Measurements from ENCODE around the gene SAXO1.

The SAXO1 gene

GRCh38 chr9:18990494-18990893 is 42.5 kb downstream of the SAXO1 start:
- Histone ChIP-seq H3K36me3 (ENCODE audit: insufficient read depth, low read length) (no peaks in the 10 kb centered on the region), H3K9ac (ENCODE audit: insufficient read length) (no peak overlapping the region), H3K4me3 (no peak overlapping the region), H3K27ac (no peak overlapping the region), H3K9me3 (ENCODE audit: low read depth, low read length) (no peaks in the 10 kb centered on the region)
- no peak for DNase-seq (ENCODE audit: low read depth, low spot score)
- TF ChIP-seq FOXP2 (optimal IDR thresholded peaks at IDR 0.05; ENCODE audit: control extremely low read depth, extremely low read length, insufficient read depth) (no peak), EZH2 (IDR thresholded peaks at IDR 0.05) (no peak)

- no peak for TF ChIP-seq POLR2AphosphoS5 (IDR thresholded peaks at IDR 0.05; ENCODE audit: borderline replicate concordance, low read depth, low read length)
- TF ChIP-seq EZH2 (IDR thresholded peaks at IDR 0.05): no peak
- TF ChIP-seq FOXP2 (optimal IDR thresholded peaks at IDR 0.05; ENCODE audit: control extremely low read depth, extremely low read length, insufficient read depth): no peak
- no peak for DNase-seq (ENCODE audit: low read depth, low spot score)
- Histone ChIP-seq H3K36me3 (ENCODE audit: insufficient read depth, low read length) (no peaks in the 10 kb centered on the region), H3K9me3 (ENCODE audit: low read depth, low read length) (no peaks in the 10 kb centered on the region), H3K27ac (no peak overlapping the region), H3K4me3 (no peak overlapping the region), H3K9ac (ENCODE audit: insufficient read length) (no peak overlapping the region)
Observed at GRCh38 chr9:18989865-18990264, 43.1 kb downstream of the SAXO1 start.

- Histone ChIP-seq H3K9ac (ENCODE audit: insufficient read length) (no peak overlapping the region), H3K4me3 (no peak overlapping the region), H3K36me3 (ENCODE audit: insufficient read depth, low read length) (no peaks in the 10 kb centered on the region), H3K27ac (no peak overlapping the region), H3K9me3 (ENCODE audit: low read depth, low read length) (peaks cover 4% of the 10 kb centered on the region; the same call in 1 of the 2 replicates)
- no peak for TF ChIP-seq FOXP2 (optimal IDR thresholded peaks at IDR 0.05; ENCODE audit: control extremely low read depth, extremely low read length, insufficient read depth)
- no peak for TF ChIP-seq EZH2 (IDR thresholded peaks at IDR 0.05)
- no peak for TF ChIP-seq POLR2AphosphoS5 (IDR thresholded peaks at IDR 0.05; ENCODE audit: borderline replicate concordance, low read depth, low read length)
- no peak for DNase-seq (ENCODE audit: low read depth, low spot score)
Observed at GRCh38 chr9:18989097-18989496, 43.9 kb downstream of the SAXO1 start.

- TF ChIP-seq FOXP2 (optimal IDR thresholded peaks at IDR 0.05; ENCODE audit: control extremely low read depth, extremely low read length, insufficient read depth) (no peak), EZH2 (IDR thresholded peaks at IDR 0.05) (no peak), POLR2AphosphoS5 (IDR thresholded peaks at IDR 0.05; ENCODE audit: borderline replicate concordance, low read depth, low read length) (no peak)
- Histone ChIP-seq H3K27ac (no peak overlapping the region), H3K9ac (ENCODE audit: insufficient read length) (no peak overlapping the region), H3K4me3 (no peak overlapping the region), H3K36me3 (ENCODE audit: insufficient read depth, low read length) (no peaks in the 10 kb centered on the region), H3K9me3 (ENCODE audit: low read depth, low read length) (peaks cover 7% of the 10 kb centered on the region; the same call in 1 of the 2 replicates)
- no peak for DNase-seq (ENCODE audit: low read depth, low spot score)
Observed at GRCh38 chr9:18988003-18988402, 45.0 kb downstream of the SAXO1 start.

GRCh38 chr9:18985996-18986395 is 47.0 kb downstream of the SAXO1 start:
- no peak overlapping the region for H3K9ac ChIP-seq (ENCODE audit: insufficient read length)
- no peak overlapping the region for H3K4me3 ChIP-seq
- 0 out of 2 replicates have a peak overlapping the region, but pooled peaks have one; percentile 37 for H3K27ac ChIP-seq
- TF ChIP-seq EZH2 (IDR thresholded peaks at IDR 0.05) (no peak), FOXP2 (optimal IDR thresholded peaks at IDR 0.05; ENCODE audit: control extremely low read depth, extremely low read length, insufficient read depth) (no peak), POLR2AphosphoS5 (IDR thresholded peaks at IDR 0.05; ENCODE audit: borderline replicate concordance, low read depth, low read length) (no peak)
- no peak for DNase-seq (ENCODE audit: low read depth, low spot score)
- H3K9me3 ChIP-seq (ENCODE audit: low read depth, low read length): peaks cover 7% of the 10 kb centered on the region; the same call in 1 of the 2 replicates
- H3K36me3 ChIP-seq (ENCODE audit: insufficient read depth, low read length): no peaks in the 10 kb centered on the region

- no peak overlapping the region for H3K9ac ChIP-seq (ENCODE audit: insufficient read length)
- H3K4me3 ChIP-seq: no peak overlapping the region
- H3K27ac ChIP-seq: peak overlapping the region; percentile 39; the same call in 1 of the 2 replicates
- no peak for DNase-seq (ENCODE audit: low read depth, low spot score)
- peaks cover 7% of the 10 kb centered on the region; the same call in 1 of the 2 replicates for H3K9me3 ChIP-seq (ENCODE audit: low read depth, low read length)
- H3K36me3 ChIP-seq (ENCODE audit: insufficient read depth, low read length): no peaks in the 10 kb centered on the region
- TF ChIP-seq EZH2 (IDR thresholded peaks at IDR 0.05) (no peak), FOXP2 (optimal IDR thresholded peaks at IDR 0.05; ENCODE audit: control extremely low read depth, extremely low read length, insufficient read depth) (no peak), POLR2AphosphoS5 (IDR thresholded peaks at IDR 0.05; ENCODE audit: borderline replicate concordance, low read depth, low read length) (no peak)
Observed at GRCh38 chr9:18985464-18985951, 47.5 kb downstream of the SAXO1 start.

DNA sequence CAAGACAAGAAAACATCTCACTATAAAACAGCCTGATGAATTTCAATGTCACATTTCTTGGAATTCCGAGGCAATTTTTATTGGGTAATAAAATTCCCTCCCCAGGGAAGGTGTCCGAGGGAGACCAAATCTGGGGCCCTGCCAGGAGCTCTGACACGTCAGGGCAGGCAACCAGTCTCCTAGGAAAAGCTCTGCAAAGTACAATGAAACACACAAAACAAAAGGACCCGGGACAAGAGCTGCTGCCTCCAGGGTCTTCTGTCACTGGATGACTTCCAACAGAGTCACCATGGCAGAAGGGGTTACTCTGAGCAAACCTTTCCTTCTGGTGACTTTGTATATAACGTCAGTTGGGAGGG is 50.8 kb downstream of the SAXO1 start:
- Histone ChIP-seq H3K36me3 (ENCODE audit: insufficient read depth, low read length) (no peaks in the 10 kb centered on the region), H3K9ac (ENCODE audit: insufficient read length) (no peak overlapping the region), H3K27ac (no peak overlapping the region), H3K9me3 (ENCODE audit: low read depth, low read length) (peaks cover 7% of the 10 kb centered on the region; the same call in 1 of the 2 replicates), H3K4me3 (no peak overlapping the region)
- no peak for TF ChIP-seq POLR2AphosphoS5 (IDR thresholded peaks at IDR 0.05; ENCODE audit: borderline replicate concordance, low read depth, low read length)
- TF ChIP-seq FOXP2 (optimal IDR thresholded peaks at IDR 0.05; ENCODE audit: control extremely low read depth, extremely low read length, insufficient read depth): no peak
- TF ChIP-seq EZH2 (IDR thresholded peaks at IDR 0.05): no peak
- DNase-seq (ENCODE audit: low read depth, low spot score): no peak

DNA sequence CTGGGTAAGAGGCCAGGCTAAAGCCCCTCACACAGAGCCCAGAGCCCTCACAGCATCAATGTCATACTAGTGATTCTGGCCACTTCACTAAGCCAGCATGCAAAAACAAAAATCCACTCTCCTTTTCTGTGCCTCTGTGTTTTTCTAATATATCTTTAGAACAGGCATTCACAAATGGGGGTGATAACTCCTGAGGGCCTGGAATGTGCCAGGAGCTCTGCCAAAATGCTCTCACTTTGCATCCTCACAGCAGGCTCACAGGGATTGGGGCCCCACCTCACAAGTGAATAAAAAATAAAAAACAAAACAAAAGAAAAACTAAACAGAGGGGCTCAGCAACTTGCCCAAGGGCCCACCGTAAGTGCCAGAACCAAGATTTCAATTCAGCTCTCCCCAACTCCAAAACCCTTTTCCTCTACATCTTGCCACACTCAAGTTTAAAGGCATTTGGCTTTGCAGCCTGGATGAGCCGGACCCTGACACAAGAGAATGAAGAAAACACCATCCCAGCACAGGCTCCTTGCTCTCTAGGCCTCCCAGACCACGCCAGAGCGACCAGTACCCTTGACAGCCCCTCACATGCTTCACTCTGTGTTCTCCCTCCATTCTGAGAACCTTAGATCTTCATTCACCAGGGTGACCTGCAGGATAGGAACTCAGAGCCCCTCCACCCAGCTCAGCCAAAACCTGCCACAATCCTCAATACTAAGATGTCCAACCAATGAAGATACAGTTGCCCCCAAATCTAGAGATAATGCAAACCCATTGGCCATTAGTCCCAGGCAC is 51.3 kb downstream of the SAXO1 start:
- no peak overlapping the region for H3K4me3 ChIP-seq
- no peaks in the 10 kb centered on the region for H3K36me3 ChIP-seq (ENCODE audit: insufficient read depth, low read length)
- DNase-seq (ENCODE audit: low read depth, low spot score): no peak
- no peak overlapping the region for H3K9ac ChIP-seq (ENCODE audit: insufficient read length)
- TF ChIP-seq FOXP2 (optimal IDR thresholded peaks at IDR 0.05; ENCODE audit: control extremely low read depth, extremely low read length, insufficient read depth) (no peak), EZH2 (IDR thresholded peaks at IDR 0.05) (no peak), POLR2AphosphoS5 (IDR thresholded peaks at IDR 0.05; ENCODE audit: borderline replicate concordance, low read depth, low read length) (no peak)
- H3K27ac ChIP-seq: no peak overlapping the region
- H3K9me3 ChIP-seq (ENCODE audit: low read depth, low read length): peaks cover 7% of the 10 kb centered on the region; the same call in 1 of the 2 replicates
